ENCODE results near the gene OGFOD3. TPM values are rescaled to one million over a fixed set of nuclear protein-coding genes. Genes with fewer than 3 reads are reported as not detected.

Gene OGFOD3
- total and polyA plus RNA-seq, 2 donors (not counting 3 experiments of a cell fraction or from before 2014, with no cell fraction given), result 31.7 to 34.8 TPM

- Histone ChIP-seq H4K20me1 (replicated peaks; ENCODE audit: control insufficient read depth, extremely low read depth, insufficient read depth, low read length) (no peaks in the 10 kb centered on the region), H3K9me3 (replicated peaks; ENCODE audit: control insufficient read depth, insufficient read depth, low read length) (no peaks in the 10 kb centered on the region), H3K4me1 (ENCODE audit: control insufficient read depth, extremely low read depth, insufficient read depth, low read length) (no peaks in the 10 kb centered on the region), H3K27me3 (ENCODE audit: control insufficient read depth in 2 of 2, insufficient read depth in 2 of 2, low read length in 2 of 2) (no peaks in the 10 kb centered on the region), H2AFZ (ENCODE audit: low read depth, low read length) (no peak overlapping the region), H3K4me3 (replicated peaks in 1 of 3; ENCODE audit: insufficient read depth in 1 of 3, low read depth in 1 of 3, low read length in 3 of 3) (no peak overlapping the region), H3K79me2 (ENCODE audit: control insufficient read depth, insufficient read depth, low read length) (no peaks in the 10 kb centered on the region), H3K4me2 (ENCODE audit: insufficient read depth, low read length) (no peak overlapping the region), H3K27ac (ENCODE audit: insufficient read depth, low read depth, low read length) (no peak overlapping the region), H3K36me3 (ENCODE audit: control insufficient read depth in 2 of 2, extremely low read depth in 1 of 2, insufficient read depth in 2 of 2, low read length in 2 of 2) (no peaks in the 10 kb centered on the region), H3K9ac (replicated peaks; ENCODE audit: extremely low read depth, insufficient read depth, low read length) (no peak overlapping the region), H3K9me1 (replicated peaks; ENCODE audit: control insufficient read depth, extremely low read depth, insufficient read depth, low read length) (no peaks in the 10 kb centered on the region)
- TF ChIP-seq MAX (IDR thresholded peaks at IDR 0.05; ENCODE audit: insufficient read depth, insufficient read length) (no peak), CTCF (IDR thresholded peaks at IDR 0.05; ENCODE audit: extremely low read depth in 1 of 2, insufficient read depth in 1 of 2, low read depth in 1 of 2, low read length in 2 of 2) (no peak), JUN (IDR thresholded peaks at IDR 0.05; ENCODE audit: borderline replicate concordance, insufficient read depth, insufficient read length, low read depth) (no peak), EZH2 (IDR thresholded peaks at IDR 0.05; ENCODE audit: borderline replicate concordance, low read depth, low read length, severe bottlenecking) (no peak), GATA2 (IDR thresholded peaks at IDR 0.05; ENCODE audit: insufficient read depth, insufficient read length, low read depth, low read length) (no peak), POLR2AphosphoS5 (IDR thresholded peaks at IDR 0.05; ENCODE audit: insufficient read depth, low read depth, low read length) (no peak), MYC (IDR thresholded peaks at IDR 0.05; ENCODE audit: low read depth, low read length) (no peak), FOS (IDR thresholded peaks at IDR 0.05; ENCODE audit: borderline replicate concordance, insufficient read depth, low read length) (no peak), POLR2A (IDR thresholded peaks at IDR 0.05; ENCODE audit: low read depth, low read length) (no peak)
- intact Hi-C loops (cut with micrococcal nuclease), result no loop called here
- BruUV-seq (replicated peaks), result no TSS peak
- FAIRE-seq (no peak), DNase-seq (ENCODE audit: low read depth, low spot score) (no peak)
- ChIA-PET CTCF (no interaction called here), POLR2A (interaction anchor here (0.7 kb wide), 1 partner anchor 76 kb away, joined by 6 read pairs; no protein-coding TSS in a partner anchor)
- dilution Hi-C loops (cut with MboI; ENCODE audit: extremely low pct_ligation_motif_present, low sequenced_read_pairs), result no loop called here
These were observed 17.6 kb downstream of the OGFOD3 start for GRCh38 chr17:82400830-82401229.

Measured in endothelial cell of umbilical vein (primary cell).